Dedifferentiated amniotic fluid mesenchymal stem cell (primary cell): ENCODE measurements around the gene ARHGAP15.

Source experiments
- DNase-seq: peaks from one replicate; pipeline ENCODE4 v3.0.0-alpha.2; 2016; ENCODE audit errors: extremely low spot score

ARHGAP15 gene

DNA sequence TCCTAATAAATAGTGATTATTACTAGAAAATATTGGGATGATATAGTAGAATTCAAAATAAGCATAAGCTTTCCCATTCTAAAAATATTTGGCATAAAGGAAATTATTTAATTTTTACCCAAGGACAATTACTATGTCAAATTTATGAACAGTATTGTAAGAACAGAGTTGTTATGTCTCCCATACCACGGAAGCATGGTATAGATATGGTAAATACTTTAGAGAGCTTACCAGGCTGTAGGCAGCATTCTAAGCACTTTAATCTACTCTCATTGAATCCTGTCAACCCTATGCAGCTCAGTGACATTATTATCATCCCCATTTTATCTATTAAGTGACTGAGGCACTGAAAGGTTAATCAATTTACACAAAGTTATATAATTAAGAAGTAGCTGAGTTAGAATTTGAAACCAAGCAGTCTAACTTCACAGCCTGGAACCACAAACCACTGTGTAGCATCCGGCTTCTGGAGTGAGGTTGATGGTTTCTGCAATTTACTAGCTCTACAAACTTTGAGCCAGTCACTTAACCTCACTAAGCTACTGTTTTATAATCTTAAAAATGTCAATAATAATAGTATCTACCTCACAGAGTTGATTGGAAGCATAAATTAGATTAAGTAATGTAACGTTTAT lies 323.7 kb downstream of the ARHGAP15 start:
- DNase-seq = no peak

DNA sequence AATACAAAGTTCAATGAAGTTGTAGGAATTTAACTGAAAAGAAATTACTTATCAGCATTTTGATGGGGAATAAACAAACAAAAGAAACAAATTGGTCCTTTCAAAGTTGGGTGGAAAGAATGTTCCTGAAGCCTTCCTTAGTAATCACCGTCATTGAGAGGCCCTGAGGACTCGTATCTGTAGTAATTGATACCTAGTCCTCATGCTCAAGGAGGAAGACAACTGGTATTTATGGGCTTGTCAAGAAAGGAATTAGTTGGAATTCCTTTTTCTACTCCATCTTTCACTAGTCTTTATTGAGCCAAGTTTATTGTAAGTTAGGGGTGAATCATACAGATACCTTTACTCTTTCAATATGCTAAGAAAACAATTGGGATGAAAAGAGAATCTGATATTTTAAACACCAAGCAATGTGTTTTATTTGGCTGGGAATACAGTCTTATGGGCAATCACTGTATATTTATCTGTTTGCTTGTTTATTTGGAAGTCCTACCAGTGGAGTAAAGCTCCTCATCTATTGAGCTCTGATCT lies 324.8 kb downstream of the ARHGAP15 start:
- no peak for DNase-seq

DNA sequence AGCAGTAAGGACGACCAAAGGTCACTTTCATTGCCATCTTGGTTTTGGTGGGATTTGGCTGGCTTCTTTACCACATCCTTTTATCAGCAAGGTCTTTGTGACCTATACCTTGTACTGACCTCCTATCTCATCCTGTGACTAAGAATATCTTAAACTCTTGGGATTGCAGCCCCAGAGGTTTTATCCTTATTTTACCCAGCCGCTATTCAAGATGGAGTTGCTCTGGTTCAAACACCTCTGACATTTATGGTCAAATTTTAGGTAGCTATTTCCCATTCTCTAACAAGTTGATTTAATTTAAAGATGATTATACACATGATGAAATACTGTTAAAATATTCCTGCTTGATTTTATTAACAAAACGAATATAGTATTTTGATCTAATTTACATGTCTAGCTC lies 326.1 kb downstream of the ARHGAP15 start:
- no peak for DNase-seq

DNA sequence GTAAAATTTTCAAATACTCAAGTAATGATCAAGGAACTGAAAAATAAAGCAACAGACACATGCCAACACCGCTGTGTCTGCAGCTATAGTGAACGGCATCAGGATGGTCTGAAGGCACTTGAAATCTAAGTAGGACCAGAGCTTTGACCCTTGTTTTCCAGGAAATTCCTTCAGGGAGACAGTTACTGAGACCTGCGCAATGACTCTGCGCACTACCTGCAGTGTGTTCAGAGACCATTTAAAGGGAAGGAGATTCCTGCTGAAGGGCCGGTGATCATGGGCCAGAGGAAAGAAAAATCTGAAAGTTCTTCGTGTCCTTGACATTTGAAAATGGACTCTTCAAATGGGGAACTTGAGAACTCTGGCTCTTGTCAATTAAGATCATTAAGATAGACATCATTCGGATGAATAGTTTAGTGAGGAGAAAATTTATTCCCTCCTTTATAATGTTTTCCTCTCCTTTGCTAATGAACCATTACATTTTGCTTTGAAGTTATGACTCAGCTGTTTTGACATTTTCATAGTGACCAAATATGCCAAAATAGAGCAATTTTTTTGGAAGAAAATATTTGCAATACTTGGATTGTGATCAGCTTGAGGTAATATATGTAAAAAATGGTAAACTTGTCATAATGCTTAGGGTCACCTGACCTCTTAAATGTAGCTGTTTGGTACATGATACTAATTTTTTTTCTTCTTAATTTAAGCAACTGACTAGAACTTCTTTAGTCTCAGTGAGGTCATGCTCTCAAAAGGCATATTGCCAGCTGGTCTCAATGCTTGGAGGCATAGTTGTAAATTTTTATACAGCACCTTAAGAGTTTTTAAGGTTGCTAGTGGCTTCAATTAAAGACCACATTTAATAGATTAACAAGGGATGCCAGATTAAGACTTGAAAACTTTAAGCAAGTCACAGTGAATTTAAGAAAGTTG lies 329.3 kb downstream of the ARHGAP15 start:
- no peak for DNase-seq

DNA sequence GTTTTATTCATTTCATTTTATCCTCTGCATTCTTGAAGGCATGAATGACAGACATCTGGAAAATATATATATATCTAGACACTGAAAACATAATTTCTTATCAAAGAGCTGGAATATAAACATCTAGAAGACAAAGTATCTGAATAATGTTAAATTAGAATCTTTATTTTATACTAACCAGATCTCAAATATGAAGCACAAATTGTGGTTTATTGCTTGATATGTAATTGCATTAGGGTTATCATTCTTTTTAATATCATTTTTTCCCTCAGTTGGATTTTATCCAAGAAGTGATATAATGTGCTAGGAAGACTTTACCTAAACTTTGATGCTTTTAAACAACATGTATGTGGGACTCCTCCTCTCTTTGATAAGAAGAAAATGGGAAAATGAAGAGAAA lies 331.2 kb downstream of the ARHGAP15 start:
- DNase-seq = no peak

DNA sequence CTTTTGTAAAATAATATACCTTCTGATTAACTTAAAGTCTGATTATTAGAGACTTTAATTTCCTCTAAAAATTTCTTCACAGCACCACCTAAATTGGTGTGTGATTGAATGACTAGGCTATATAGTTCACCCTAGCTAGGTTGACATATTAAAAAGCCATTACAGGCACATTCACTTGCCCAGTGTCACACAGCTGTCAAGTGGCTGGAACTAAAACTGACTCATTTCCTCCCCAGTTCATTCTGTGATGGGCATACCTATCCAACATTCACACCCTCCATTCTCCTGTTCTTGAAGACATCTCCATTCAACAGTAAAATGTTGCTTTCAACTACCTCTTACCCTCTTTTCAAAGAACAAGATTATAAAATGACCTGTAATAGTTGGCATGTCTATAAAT lies 334.5 kb downstream of the ARHGAP15 start:
- DNase-seq = no peak

DNA sequence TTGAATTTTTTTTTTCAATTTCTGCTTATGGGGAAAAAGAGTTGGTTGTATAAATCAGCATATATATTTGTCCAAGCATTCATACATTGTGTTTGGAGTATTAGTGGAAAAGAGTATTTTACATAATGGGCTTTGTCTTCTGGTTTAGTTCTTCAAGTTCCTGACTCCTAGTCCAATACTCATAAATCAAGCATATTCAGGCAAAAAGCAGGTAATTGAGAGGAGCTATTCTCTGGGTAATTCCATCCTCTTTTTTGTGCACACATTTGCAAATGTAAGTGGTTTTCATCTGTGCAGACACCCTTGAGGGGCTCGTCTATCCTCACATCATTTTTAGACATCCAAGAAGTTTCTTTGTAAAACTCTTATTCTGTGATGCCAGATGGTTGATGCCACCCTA lies 337.2 kb downstream of the ARHGAP15 start:
- DNase-seq = no peak

DNA sequence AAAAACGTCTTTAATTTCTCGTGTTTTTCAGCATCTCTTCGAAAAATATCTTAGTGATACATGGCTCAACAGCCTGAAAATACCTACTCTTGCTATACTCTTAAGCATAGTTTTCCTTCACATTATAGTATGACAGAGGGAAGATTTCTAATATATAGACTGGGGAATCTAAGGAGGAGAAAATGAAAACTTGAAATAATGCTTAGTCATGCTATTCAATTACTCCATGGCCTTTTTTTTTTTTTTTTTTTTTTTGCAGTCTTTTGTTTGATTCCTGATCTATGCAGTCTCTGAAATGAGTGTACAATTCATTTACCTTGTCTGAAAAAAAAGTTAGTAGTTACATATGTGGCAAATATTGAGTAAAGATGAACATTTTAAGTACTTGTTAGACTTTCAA lies 337.8 kb downstream of the ARHGAP15 start:
- DNase-seq = no peak

DNA sequence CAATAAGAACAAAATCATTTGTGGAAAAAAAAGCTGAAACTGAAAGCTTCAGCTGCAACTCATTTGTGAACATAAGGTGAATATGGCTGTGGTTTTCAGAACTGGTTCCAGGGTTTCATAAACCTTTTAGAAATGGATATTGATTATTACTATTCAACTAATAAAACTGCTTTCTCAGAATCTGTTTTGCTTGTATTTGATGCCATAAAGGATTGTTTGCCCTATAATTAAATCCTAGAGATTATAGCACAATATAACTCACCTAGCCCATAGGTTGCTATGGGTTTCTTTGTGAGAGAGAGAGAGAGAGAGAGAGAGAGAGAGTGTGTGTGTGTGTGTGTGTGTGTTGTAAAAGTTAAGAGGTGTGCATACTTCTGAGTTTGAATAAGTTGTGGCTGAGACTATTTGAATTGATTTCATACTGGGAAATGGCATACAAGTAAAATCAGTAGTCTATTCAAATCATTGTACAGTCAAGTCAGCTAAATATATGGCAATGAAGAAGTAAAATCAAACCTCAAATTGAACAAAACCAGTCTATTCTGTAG lies 339.2 kb downstream of the ARHGAP15 start:
- DNase-seq = no peak

DNA sequence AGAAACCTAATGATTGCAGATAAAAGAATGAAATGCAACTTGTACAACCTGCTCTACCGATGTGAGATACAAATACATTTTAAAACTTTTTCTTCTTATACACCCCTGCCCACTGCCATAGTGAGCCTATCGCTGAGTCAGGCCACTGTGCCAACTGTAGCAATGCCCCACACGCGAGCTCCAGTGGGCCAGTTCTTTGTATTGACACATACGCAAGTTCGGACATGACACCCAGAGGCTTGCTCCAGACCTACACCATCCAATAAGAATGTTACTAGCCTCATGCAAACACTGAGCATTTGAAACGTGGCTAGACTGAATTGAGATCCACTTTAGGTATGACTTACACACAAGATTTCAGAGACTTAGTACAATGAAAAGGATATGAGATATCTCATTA lies 340.1 kb downstream of the ARHGAP15 start:
- no peak for DNase-seq

DNA sequence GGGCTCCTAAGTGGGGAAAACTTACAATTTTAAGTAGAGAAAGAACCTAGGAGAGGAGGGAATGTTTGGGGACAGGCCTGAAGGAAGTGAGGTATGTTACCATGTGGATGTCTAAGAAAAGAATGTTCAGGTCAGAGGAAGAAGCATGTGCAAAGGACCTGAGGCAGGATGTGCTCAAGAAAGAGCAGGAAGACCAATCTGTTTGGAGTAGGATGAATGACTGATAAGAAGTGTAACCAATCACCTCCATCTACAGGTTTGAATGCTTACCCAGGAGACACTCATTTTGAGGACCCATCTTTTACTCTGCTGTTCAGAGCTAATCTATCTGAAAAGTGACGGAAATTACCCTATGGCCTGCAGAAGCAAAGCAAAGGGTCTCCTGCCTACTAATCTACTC lies 342.3 kb downstream of the ARHGAP15 start:
- no peak for DNase-seq

DNA sequence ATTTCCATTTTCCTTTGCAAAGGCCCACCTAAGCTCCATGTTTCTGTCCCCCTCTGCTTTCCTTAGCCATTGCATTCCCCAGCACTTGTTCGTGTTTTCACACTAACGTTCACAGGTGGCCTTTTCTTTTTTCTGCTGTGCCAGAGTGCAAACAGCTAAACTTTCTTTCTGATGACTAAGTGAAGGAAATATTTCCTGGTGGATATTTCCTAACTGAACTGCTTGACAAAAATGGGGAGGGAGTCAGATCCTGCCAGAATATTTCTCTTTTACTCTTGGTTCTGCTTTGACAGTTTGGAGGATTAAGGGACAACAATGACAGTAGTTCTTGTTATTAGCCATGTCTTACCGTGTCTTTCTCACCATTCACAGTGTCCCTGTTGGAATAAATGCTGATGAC lies 344.0 kb downstream of the ARHGAP15 start:
- DNase-seq = no peak

DNA sequence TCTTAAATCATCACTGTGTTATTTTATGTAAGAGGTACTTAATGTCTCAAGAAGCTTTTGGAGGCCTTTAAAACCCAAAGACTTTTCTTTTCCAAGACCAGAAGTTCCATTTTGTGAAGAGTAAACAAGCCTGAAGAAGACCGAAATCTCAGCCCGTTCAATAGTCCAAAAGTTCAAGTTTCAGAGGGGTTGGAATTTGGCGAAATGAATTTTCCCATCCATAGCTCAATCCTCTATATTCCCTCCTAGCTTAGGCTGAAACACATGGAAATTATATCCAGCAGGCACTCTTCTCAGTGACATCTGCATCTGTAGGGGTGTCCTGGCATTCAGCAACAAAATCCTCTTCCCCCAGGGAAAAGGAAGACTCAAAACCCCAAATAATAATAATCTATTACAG lies 344.6 kb downstream of the ARHGAP15 start:
- no peak for DNase-seq

DNA sequence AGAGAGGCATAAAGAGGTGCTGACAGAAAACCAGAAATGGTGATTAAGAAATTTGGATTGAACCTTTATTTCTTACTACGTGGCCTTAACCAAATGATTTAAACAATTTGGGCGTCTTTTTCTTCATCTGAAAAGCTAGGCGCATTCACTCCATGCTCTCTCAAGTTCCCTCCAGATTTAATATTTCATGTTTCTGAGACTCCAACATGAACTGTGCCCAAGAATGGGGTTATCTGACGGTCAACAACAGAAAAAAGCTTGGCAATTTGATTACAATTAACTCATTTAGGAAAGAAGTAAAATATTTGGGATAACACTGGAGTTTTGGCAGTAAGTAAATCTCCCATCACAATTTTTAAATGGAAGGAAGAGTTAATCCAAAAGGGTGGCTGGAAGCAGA lies 345.4 kb downstream of the ARHGAP15 start:
- no peak for DNase-seq

DNA sequence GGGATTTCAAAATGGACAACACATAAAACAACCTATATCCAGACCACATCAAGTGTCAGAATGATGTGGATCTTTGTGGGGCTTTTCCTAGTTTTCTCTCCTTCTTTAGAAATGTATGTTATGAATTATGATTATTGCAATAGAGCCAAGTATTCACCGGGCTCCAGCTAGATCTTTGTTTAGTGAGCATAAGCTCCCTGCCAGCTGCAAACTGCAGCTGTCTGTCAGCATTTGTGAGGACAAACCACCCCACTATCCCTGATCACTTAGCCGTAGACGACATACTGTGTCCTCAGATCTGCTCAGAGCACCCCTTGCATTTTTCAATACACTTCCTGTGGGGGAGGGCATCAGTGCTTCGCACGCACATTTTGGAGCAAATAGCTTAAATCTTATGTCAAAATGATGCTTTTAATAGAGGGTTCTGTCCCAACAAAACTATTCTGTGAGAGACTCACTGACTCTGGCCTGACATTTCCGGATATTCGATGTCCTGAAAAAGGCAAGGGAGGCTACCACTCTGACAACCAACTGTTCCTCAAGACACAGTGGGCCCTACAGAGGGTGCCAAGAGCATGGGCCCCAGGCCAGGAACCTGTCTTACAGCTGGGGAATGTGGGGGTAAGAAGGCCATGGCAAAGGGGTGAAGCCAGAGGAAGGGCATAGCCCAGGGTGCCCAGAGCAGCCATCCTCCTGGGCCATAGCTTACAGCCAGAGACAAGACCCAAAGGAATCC lies 346.0 kb downstream of the ARHGAP15 start:
- DNase-seq = no peak

DNA sequence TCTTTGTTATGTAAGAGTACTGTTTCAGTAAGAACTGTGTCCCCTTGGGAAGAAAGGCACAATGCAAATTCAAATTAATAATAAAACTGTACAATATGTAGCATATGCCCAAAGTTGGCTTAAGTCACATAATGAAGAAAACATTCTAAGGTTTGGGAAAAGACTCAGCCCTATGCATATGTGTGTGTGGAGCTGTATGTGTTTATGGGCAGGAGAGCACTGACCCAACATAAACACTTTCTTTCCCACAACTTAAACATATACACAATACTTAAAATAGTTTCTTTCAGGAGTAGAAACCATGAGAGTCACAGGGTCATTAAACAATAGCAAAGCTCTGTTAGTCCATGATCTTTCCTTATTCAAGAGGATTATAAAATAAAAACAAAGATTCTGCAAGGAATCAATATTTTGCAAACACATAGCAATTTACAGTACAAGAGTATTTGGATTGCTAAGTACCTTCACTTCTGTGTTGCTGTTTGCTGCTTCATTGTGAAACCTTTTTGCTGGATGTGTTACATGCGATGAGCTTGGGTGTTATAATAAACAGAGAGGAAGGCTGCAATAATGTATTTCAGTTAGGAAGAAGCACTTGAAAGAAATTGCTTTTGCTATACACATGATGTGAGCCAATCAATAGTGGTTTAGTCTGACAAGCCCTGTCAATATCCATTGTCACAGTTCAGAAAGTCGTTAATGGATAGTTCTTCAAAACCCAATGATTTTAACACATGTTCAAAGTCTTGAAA lies 347.3 kb downstream of the ARHGAP15 start:
- no peak for DNase-seq

DNA sequence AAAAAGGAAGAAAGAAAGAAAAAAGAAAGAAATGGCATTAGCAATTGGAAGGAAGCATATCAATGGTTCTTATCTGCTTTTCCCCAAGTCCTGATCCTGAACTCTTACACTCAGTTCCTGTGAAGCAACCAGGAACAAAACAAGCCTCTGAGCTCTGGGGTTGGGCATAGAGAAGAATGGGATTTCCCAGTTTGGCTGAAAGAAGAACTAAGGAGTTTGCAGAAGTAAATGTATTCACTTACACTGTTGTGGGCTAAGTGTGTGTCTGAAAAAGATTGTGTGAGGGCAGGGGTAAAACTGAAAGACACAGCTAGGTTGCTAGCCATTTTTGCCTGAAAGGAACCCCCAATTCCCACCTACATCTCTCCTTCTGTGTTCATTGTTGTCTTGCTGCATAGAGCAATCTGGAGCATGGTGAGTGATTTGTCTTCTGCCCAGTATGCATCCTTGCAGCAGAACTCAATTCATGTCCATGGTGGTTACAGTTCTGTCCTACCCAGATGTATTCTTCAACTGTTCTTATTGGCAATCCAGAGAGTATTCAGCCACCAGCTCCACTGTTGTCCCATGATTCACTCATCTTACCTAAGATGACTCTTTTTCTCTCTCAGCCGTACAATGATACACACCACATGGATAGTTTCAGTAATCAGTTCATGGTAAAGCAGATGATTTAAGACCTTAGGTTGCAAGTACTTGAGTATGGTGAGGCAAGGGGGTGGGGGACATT lies 348.7 kb downstream of the ARHGAP15 start:
- no peak for DNase-seq

DNA sequence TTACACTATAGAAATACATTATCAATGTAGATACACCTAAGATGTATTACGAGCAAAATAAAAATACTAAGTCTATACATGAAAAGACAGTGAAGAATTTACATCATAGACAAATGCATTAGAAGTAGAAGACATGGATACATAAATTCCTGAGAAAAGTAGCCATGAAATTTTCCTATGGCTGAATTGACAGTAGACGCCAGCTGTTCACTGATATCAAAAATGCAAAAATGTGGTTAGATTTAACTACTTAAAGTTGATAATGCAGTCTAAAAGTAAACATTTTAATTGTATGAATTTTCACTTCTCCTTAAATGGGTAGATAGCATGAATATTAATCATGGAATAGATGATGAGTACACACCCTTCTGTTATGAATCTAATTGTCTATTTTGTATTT lies 350.9 kb downstream of the ARHGAP15 start:
- DNase-seq = no peak

DNA sequence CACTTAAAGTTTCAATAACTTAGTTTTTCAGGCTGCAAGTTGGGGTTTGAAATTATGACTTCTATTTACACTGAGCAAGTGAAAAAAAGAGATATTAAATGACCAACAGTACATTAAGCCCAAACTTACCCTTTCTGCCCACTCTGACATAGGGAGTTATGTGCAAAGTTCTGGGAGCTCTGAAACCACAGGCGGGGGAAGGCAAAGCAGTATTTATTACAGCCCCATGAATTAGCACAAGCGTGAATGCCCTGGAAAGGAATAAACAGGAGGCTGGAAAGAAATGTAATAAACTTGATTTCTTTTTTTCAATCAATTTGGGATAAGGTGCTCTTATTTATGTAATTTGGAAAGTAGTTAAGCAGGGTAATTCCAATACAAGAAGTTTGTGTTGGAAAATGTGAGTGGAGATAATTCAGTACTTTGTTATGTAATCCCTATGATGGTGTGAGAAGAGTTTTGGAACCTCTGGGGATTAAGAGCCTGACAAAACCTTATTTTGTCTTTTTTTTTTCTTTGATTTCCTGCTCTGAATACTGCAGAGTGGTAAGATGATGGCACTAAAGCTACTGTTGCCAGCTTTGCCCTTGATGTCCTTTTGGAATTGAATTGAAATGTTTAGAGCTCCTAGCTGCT lies 351.5 kb downstream of the ARHGAP15 start:
- DNase-seq = no peak

DNA sequence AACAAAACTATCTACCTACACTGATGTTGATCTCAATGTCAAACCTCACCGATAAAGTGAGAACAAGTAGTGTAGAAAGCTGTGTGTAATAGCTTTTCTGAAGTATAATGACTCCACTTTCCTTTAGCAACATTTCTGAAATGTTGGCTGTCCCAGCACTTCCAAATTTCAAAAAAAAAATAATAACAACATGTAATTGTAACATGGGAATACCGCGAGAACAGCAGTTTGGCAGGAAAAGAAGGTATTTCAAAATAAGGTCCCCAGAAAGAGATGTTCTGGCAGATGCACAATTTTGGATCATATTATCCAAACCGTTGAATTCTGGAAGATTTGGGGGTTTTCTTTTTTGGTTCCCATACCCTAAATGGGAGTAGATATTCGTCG lies 352.0 kb downstream of the ARHGAP15 start:
- DNase-seq = no peak
